Stimulated activated CD8-positive, alpha-beta memory T cell treated with anti-CD3 and anti-CD28 coated beads, Interleukin-4, amount 100 ng/mL, for 48 hours (primary cell): ENCODE measurements around the gene INAFM1.
A peak's percentile ranks its signal among the peaks of the same experiment; 100 is the strongest.

Experiments used
- DNase-seq: peaks from one replicate; pipeline ENCODE4 v3.0.0-alpha.2; 2020

Gene INAFM1

DNA sequence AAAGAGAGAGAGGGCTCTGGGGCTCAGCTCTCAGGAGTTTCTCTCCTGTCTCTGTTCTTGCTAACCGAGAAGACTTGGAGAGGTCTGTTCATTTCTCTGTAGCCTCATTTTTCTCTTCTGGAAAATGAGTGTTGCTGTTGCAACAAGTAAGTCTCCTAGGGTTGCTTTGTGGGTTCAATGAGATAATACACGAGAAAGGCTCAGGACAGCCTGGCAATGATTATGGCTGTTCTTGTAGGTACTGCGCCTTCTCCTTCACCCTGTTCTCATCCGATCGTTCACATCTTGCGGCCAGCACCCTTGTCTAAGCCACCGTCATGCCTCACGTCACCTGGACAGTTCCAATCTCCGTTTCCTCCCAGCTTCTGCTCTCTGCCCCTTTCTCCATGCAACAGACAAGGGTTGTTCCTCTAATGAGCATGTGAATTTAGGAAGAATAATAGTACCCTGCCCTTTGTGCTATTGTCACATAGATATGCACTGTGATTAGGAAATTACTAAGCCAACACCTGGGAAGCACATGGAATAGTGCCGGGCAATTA is 39.1 kb downstream of the INAFM1 start:
- DNase-seq = no peak

- peak; percentile 55 for DNase-seq
Measured at GRCh38 chr19:47315125-47315821, 40.6 kb downstream of the INAFM1 start.

- DNase-seq = no peak
Measured at GRCh38 chr19:47316513-47316912, 41.8 kb downstream of the INAFM1 start.

- no peak for DNase-seq
Measured at GRCh38 chr19:47319923-47320871, 45.5 kb downstream of the INAFM1 start.

- DNase-seq = no peak
Measured at GRCh38 chr19:47321630-47322029, 46.9 kb downstream of the INAFM1 start.

DNA sequence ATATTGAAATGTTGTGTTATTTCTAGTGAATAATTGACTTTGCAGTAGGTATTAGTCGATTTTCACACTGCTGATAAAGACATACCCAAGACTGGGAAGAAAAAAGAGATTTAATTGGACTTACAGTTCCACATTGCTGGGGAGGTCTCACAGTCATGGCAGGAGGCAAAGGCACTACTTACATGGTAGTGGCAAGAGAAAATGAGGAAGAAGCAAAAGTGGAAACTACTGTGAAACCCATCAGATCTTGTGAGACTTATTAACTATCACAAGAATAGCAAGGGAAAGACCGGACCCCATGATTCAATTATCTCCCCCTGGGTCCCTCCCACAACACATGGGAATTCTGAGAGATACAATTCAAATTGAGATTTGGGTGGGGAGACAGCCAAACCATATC is 47.4 kb downstream of the INAFM1 start:
- no peak for DNase-seq

- DNase-seq = no peak
Measured at GRCh38 chr19:47323409-47323808, 48.7 kb downstream of the INAFM1 start.

GRCh38 chr19:47323872-47324271 is 49.2 kb downstream of the INAFM1 start:
- no peak for DNase-seq

GRCh38 chr19:47324502-47324901 is 49.8 kb downstream of the INAFM1 start:
- no peak for DNase-seq
